A549 treated with Hydrocortisone at 1 μM for 4 hours (cell line): Measurements from ENCODE around the gene NOVA2. TPM values are rescaled to one million over a fixed set of nuclear protein-coding genes. Genes with fewer than 3 reads are reported as not detected.

Experiments
- total RNA-seq: library from RNA; stranded (reverse); fragments of 200-300 nt; extraction: Qiagen RNA extraction; gene quantifications from 5 replicates; pipeline ENCODE4 v1.2.3, GENCODE V29; 2022

NOVA2 gene
- 0.59 to 1.3 TPM (median 0.83 TPM) in 5 replicates for total RNA-seq

GRCh38 chr19:45973553-45974338 lies at the start of gene NOVA2:
Gene NOVA2, minus strand, starts transcription at chr19:45973865. Its CDS starts 514 bp downstream, at chr19:45973351.

GRCh38 chr19:46022431-46023310 lies 49.0 kb upstream of the NOVA2 start, which contains the start of gene PGLYRP1:
Gene PGLYRP1, minus strand, starts transcription at chr19:46023053. Its CDS starts 32 bp downstream, at chr19:46023021.

GRCh38 chr19:45994998-45995714 lies 21.5 kb upstream of the NOVA2 start, which contains the start of gene CCDC61:
Gene CCDC61, plus strand, starts transcription at chr19:45995467. Its CDS starts 7,552 bp downstream, at chr19:46003019.

GRCh38 chr19:45913874-45914830 lies 59.5 kb downstream of the NOVA2 start, which contains the start of gene NANOS2:
Gene NANOS2, minus strand, starts transcription at chr19:45914778. Its CDS starts 85 bp downstream, at chr19:45914693.

GRCh38 chr19:45901912-45902650 lies 71.6 kb downstream of the NOVA2 start, which contains the start of gene MYPOP:
Gene MYPOP, minus strand, starts transcription at chr19:45902613. Its CDS starts 840 bp downstream, at chr19:45901773.

GRCh38 chr19:45885556-45886426 lies 87.9 kb downstream of the NOVA2 start, which contains the start of gene IRF2BP1:
Gene IRF2BP1, minus strand, starts transcription at chr19:45886141. Its CDS starts 367 bp downstream, at chr19:45885774.

Other genes starting within 250 kb of the NOVA2 start
- 7.0 to 10.2 TPM (median 9.2 TPM) in 5 replicates for gene FBXO46, start 243.0 kb downstream of the NOVA2 start, total RNA-seq
- gene MEIOSIN, start 240.4 kb downstream of the NOVA2 start, total RNA-seq = 0.03 to 0.12 TPM (median 0.05 TPM) in 5 replicates
- gene SIX5, start 204.6 kb downstream of the NOVA2 start, total RNA-seq = 17.9 to 28.6 TPM (median 24.3 TPM) in 5 replicates
- 38.5 to 44.7 TPM (median 42.0 TPM) in 5 replicates for gene DMPK, start 191.4 kb downstream of the NOVA2 start, total RNA-seq
- gene DMWD, start 181.0 kb downstream of the NOVA2 start, total RNA-seq = 26.7 to 35.5 TPM (median 32.0 TPM) in 5 replicates
- not detected in 5 replicates for gene RSPH6A, start 158.6 kb downstream of the NOVA2 start, total RNA-seq
- 66.5 to 75.1 TPM (median 72.7 TPM) in 5 replicates for gene SYMPK, start 110.7 kb downstream of the NOVA2 start, total RNA-seq
- gene FOXA3, start 109.5 kb downstream of the NOVA2 start, total RNA-seq = 0.54 to 0.91 TPM (median 0.71 TPM) in 5 replicates
- 23.6 to 36.7 TPM (median 32.1 TPM) in 5 replicates for gene IRF2BP1, start 87.7 kb downstream of the NOVA2 start, total RNA-seq
- gene MYPOP, start 71.3 kb downstream of the NOVA2 start, total RNA-seq = 6.2 to 10.1 TPM (median 9.3 TPM) in 5 replicates
- not detected in 5 replicates for gene NANOS2, start 59.1 kb downstream of the NOVA2 start, total RNA-seq
- 3.8 to 4.9 TPM (median 4.6 TPM) in 5 replicates for gene CCDC61, start 21.6 kb upstream of the NOVA2 start, total RNA-seq
- not detected in 5 replicates for gene PGLYRP1, start 49.2 kb upstream of the NOVA2 start, total RNA-seq
- gene IGFL4, start 67.1 kb upstream of the NOVA2 start, total RNA-seq = 0.28 to 0.68 TPM (median 0.36 TPM) in 5 replicates
- 0.35 to 0.39 TPM in 2 of 5 replicates, not detected in the others for gene IGFL3, start 150.8 kb upstream of the NOVA2 start, total RNA-seq
- gene IGFL2, start 174.4 kb upstream of the NOVA2 start, total RNA-seq = 0.30 to 1.5 TPM (median 0.38 TPM) in 5 replicates